Thyroid gland (tissue), 4 donors: ENCODE measurements around the gene ITGA1. TPM values are rescaled to one million over a fixed set of nuclear protein-coding genes. Genes with fewer than 3 reads are reported as not detected.
A peak's percentile ranks its signal among the peaks of the same experiment; 100 is the strongest.

ENCODE experiments used
- DNase-seq, 2 donors: peaks; one replicate each; pipeline ENCODE4 v3.0.0-alpha.2; 2019
- H3K27ac ChIP-seq, 3 donors: fragments of 200-600 bp; sonication (generic); 1 replicate in 2 of 3; 2 replicates in 1 of 3; pipeline ENCODE4 v1.5.1; 2016 to 2019; ENCODE audit warnings: mild to moderate bottlenecking in 1 of 3, moderate library complexity in 1 of 3
- H3K27me3 ChIP-seq: fragments of 200-600 bp; sonication (generic); one replicate; pipeline ENCODE4 v1.5.1; 2019
- H3K36me3 ChIP-seq, 2 donors: fragments of 200-600 bp; sonication (generic); one replicate each; pipeline ENCODE4 v1.5.1; 2016 to 2019
- H3K4me1 ChIP-seq, 2 donors: fragments of 200-600 bp; sonication (generic); one replicate each; pipeline ENCODE4 v1.5.1; 2017 to 2019
- H3K4me3 ChIP-seq, 3 donors: fragments of 200-600 bp; sonication (generic); replicated peaks in 1 of 3; 1 replicate in 2 of 3; 2 replicates in 1 of 3; pipeline ENCODE4 v1.5.1; 2016; ENCODE audit warnings: mild to moderate bottlenecking in 1 of 3
- H3K9me3 ChIP-seq: fragments of 200-600 bp; sonication (generic); one replicate; pipeline ENCODE4 v1.5.1; 2017
- POLR2A ChIP-seq, 2 donors: fragments of 450-650 bp; IDR thresholded peaks; one replicate each; pipeline ENCODE4 v1.6.1; 2017; ENCODE audit warnings: antibody characterized with exemption in 2 of 2, mild to moderate bottlenecking in 2 of 2, moderate library complexity in 1 of 2
- WGBS, 2 donors: methylation state at CpG; one replicate each; pipeline ENCODE4 v1.1.5; 2017; 5-methylcytosine and 5-hydroxymethylcytosine counted together
- intact Hi-C: fragments of 100-400 bp; cut with DNase I; formaldehyde crosslinking; loops from one replicate; pipeline ENCODE4 v1.15.1; 2023
- total RNA-seq, 4 donors: library from RNA; depleted of rRNA; stranded (reverse); fragments of >200 nt; gene quantifications; one replicate each; pipeline ENCODE4 v1.2.3, GENCODE V29; 2016
- TF ChIP-seq, protein P1 (sequence below), 6 experiments: fragments of 200-600 bp in 3 of 6; fragments of 450-650 bp in 3 of 6; sonication (generic) in 3 of 6; IDR thresholded peaks; one replicate each; pipeline ENCODE4 v1.5.1; 2016 to 2019; ENCODE audit warnings: antibody characterized with exemption in 6 of 6, mild to moderate bottlenecking in 2 of 6, inconsistent platforms in 1 of 6, moderate library complexity in 1 of 6

The ITGA1 gene
- total RNA-seq, 4 donors from 2014 or later = 38.7 to 85.9 (median 52.6) TPM

DNA sequence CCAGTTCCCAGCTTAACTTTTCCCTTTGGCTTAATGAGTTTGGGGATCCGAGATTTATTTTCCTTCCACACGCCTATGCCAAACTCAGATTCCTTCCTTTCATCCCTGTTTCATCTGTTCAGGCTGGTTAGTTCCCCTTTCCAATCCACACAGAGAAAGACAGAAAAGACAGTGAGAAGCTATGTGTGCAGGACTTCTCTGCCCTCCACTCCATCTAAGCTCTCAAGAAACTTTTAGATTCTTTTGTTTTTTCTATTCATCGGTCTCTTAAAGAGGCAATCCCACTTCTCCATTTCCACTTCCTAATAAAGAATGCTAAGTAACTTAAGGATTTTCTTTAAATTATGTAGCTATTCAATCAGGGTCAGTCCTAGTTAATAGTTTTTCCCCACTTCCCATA is 11.2 kb downstream of the ITGA1 start:
- peak overlapping the region; percentile 86 to 99 (median 98) for H3K27ac ChIP-seq
- 3 to 9% methylated on average over 3 of the region's 3 CpGs for WGBS, 2 donors
- no peak for DNase-seq
- TF ChIP-seq, protein P1, sequence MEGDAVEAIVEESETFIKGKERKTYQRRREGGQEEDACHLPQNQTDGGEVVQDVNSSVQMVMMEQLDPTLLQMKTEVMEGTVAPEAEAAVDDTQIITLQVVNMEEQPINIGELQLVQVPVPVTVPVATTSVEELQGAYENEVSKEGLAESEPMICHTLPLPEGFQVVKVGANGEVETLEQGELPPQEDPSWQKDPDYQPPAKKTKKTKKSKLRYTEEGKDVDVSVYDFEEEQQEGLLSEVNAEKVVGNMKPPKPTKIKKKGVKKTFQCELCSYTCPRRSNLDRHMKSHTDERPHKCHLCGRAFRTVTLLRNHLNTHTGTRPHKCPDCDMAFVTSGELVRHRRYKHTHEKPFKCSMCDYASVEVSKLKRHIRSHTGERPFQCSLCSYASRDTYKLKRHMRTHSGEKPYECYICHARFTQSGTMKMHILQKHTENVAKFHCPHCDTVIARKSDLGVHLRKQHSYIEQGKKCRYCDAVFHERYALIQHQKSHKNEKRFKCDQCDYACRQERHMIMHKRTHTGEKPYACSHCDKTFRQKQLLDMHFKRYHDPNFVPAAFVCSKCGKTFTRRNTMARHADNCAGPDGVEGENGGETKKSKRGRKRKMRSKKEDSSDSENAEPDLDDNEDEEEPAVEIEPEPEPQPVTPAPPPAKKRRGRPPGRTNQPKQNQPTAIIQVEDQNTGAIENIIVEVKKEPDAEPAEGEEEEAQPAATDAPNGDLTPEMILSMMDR (IDR thresholded peaks at IDR 0.05) = no peak
- no peak for TF ChIP-seq POLR2A (IDR thresholded peaks at IDR 0.05)
- no peaks in the 10 kb centered on the region for H3K27me3 ChIP-seq
- intact Hi-C loops = no loop called here
- peak overlapping the region in 2 of 3 donors; percentile 49 to 61 for H3K4me3 ChIP-seq
- peaks cover 52 to 78% of the 10 kb centered on the region in 2 donors for H3K4me1 ChIP-seq
- H3K36me3 ChIP-seq = no peaks in the 10 kb centered on the region
- H3K9me3 ChIP-seq = no peaks in the 10 kb centered on the region

GRCh38 chr5:52799358-52799982 is 11.8 kb downstream of the ITGA1 start:
- H3K4me3 ChIP-seq = peak overlapping the region; percentile 16 to 61 (median 49)
- peaks cover 54 to 78% of the 10 kb centered on the region in 2 donors for H3K4me1 ChIP-seq
- peak; percentile 70 to 73 for DNase-seq
- WGBS, 2 donors = 0 to 1% methylated on average over 18 to 19 of the region's 19 CpGs
- intact Hi-C loops = no loop called here
- peak overlapping the region; percentile 86 to 99 (median 98) for H3K27ac ChIP-seq
- no peaks in the 10 kb centered on the region for H3K9me3 ChIP-seq
- no peak for TF ChIP-seq POLR2A (IDR thresholded peaks at IDR 0.05)
- TF ChIP-seq, protein P1 (IDR thresholded peaks at IDR 0.05) = no peak
- no peaks in the 10 kb centered on the region for H3K27me3 ChIP-seq
- no peaks in the 10 kb centered on the region for H3K36me3 ChIP-seq

DNA sequence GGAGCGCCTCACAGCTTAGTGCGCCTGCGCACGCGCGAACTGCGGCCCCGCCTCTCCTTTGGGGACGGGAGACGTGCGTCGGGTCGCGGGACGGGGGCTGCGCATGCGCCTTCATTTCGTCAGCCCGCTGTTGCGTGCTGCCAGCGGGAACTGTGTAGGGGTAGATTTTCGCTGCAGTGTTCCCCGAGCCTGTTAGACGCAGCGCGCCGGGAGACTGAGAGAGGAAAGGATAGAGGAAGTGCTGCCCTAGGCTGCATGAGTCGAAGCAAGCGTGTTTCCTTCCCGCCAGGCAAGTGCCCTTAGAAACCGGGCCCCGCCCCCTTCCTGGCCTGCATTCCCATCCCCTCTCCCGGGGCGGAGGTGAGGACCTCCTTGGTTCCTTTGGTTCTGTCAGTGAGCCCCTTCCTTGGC is 12.3 kb downstream of the ITGA1 start:
- DNase-seq = peak; percentile 95 to 96
- intact Hi-C loops = no loop called here
- 0% methylated on average over 9 to 34 of the region's 34 CpGs for WGBS, 2 donors
- Histone ChIP-seq H3K27ac (peak overlapping the region; percentile 86 to 99 (median 98)), H3K27me3 (no peaks in the 10 kb centered on the region), H3K36me3 (no peaks in the 10 kb centered on the region), H3K4me1 (peaks cover 57 to 76% of the 10 kb centered on the region in 2 donors), H3K4me3 (peak overlapping the region; percentile 49 to 61 (median 58)), H3K9me3 (no peaks in the 10 kb centered on the region)
- TF ChIP-seq, protein P1 (IDR thresholded peaks at IDR 0.05) = no peak
- TF ChIP-seq POLR2A (IDR thresholded peaks at IDR 0.05) = peak; percentile 38 to 89

DNA sequence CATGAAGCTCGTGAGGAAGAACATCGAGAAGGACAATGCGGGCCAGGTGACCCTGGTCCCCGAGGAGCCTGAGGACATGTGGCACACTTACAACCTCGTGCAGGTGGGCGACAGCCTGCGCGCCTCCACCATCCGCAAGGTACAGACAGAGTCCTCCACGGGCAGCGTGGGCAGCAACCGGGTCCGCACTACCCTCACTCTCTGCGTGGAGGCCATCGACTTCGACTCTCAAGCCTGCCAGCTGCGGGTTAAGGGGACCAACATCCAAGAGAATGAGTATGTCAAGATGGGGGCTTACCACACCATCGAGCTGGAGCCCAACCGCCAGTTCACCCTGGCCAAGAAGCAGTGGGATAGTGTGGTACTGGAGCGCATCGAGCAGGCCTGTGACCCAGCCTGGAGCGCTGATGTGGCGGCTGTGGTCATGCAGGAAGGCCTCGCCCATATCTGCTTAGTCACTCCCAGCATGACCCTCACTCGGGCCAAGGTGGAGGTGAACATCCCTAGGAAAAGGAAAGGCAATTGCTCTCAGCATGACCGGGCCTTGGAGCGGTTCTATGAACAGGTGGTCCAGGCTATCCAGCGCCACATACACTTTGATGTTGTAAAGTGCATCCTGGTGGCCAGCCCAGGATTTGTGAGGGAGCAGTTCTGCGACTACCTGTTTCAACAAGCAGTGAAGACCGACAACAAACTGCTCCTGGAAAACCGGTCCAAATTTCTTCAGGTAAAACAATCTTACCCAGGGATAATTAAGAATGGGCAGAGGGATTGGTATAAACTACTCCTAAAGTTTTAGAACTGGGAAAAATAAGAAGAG is 12.9 kb downstream of the ITGA1 start:
- peak; percentile 78 to 85 for DNase-seq
- 6 to 12% methylated on average over 7 to 13 of the region's 31 CpGs for WGBS, 2 donors
- TF ChIP-seq POLR2A (IDR thresholded peaks at IDR 0.05) = peak in 1 of 2 donors; percentile 55
- TF ChIP-seq, protein P1 (IDR thresholded peaks at IDR 0.05) = peak in 1 of 6 experiments; percentile 13
- Histone ChIP-seq H3K27me3 (no peaks in the 10 kb centered on the region), H3K27ac (peak overlapping the region; percentile 86 to 99 (median 98)), H3K36me3 (no peaks in the 10 kb centered on the region), H3K4me3 (peak overlapping the region; percentile 49 to 61 (median 58)), H3K4me1 (peaks cover 51 to 70% of the 10 kb centered on the region in 2 donors), H3K9me3 (no peaks in the 10 kb centered on the region)
- intact Hi-C loops = no loop called here
